Activated CD4-positive, alpha-beta memory T cell treated with anti-CD3 and anti-CD28 coated beads, Interleukin-2, amount 10 ng/mL, durations not matched to agents 7 days and 5 days (primary cell): ENCODE measurements around the gene CCND1. TPM values are rescaled to one million over a fixed set of nuclear protein-coding genes. Genes with fewer than 3 reads are reported as not detected.

Source experiments
- CTCF ChIA-PET: fragments of 350-600 bp; sonication (Branson Sonifier 250); formaldehyde crosslinking; loops from one replicate; lab custom pipeline; 2021; ENCODE audit warnings: antibody characterized with exemption, inconsistent platforms; lab: Charles Lee
- POLR2A ChIA-PET: fragments of 350-600 bp; sonication (Branson Sonifier 250); formaldehyde crosslinking; loops from one replicate; lab custom pipeline; 2021; ENCODE audit warnings: antibody characterized with exemption; lab: Charles Lee
- DNase-seq: peaks from one replicate; pipeline ENCODE4 v3.0.0-alpha.2; 2020
- H3K27ac Mint-ChIP-seq: one replicate; pipeline ENCODE4 v1.8.0; 2021; ENCODE audit warnings: mild to moderate bottlenecking, mixed read lengths
- H3K27me3 Mint-ChIP-seq: one replicate; pipeline ENCODE4 v1.8.0; 2021; ENCODE audit warnings: mixed read lengths
- H3K36me3 Mint-ChIP-seq: one replicate; pipeline ENCODE4 v1.8.0; 2021; ENCODE audit warnings: low read depth, mixed read lengths
- H3K4me1 Mint-ChIP-seq: one replicate; pipeline ENCODE4 v1.8.0; 2021; ENCODE audit warnings: mixed read lengths
- H3K4me3 Mint-ChIP-seq: one replicate; pipeline ENCODE4 v1.8.0; 2021; ENCODE audit warnings: mild to moderate bottlenecking, mixed read lengths
- H3K9me3 Mint-ChIP-seq: one replicate; pipeline ENCODE4 v1.8.0; 2021; ENCODE audit warnings: mixed read lengths
- total RNA-seq, 2 experiments: library from RNA; stranded (reverse); gene quantifications; one replicate each; pipeline ENCODE4 v1.2.3, GENCODE V29; 2021

Gene CCND1
- total RNA-seq, 2 experiments from 2014 or later = 0.05 to 0.08 TPM

GRCh38 chr11:69655479-69656428 is 14.8 kb downstream of the CCND1 start:
- DNase-seq = no peak

DNA sequence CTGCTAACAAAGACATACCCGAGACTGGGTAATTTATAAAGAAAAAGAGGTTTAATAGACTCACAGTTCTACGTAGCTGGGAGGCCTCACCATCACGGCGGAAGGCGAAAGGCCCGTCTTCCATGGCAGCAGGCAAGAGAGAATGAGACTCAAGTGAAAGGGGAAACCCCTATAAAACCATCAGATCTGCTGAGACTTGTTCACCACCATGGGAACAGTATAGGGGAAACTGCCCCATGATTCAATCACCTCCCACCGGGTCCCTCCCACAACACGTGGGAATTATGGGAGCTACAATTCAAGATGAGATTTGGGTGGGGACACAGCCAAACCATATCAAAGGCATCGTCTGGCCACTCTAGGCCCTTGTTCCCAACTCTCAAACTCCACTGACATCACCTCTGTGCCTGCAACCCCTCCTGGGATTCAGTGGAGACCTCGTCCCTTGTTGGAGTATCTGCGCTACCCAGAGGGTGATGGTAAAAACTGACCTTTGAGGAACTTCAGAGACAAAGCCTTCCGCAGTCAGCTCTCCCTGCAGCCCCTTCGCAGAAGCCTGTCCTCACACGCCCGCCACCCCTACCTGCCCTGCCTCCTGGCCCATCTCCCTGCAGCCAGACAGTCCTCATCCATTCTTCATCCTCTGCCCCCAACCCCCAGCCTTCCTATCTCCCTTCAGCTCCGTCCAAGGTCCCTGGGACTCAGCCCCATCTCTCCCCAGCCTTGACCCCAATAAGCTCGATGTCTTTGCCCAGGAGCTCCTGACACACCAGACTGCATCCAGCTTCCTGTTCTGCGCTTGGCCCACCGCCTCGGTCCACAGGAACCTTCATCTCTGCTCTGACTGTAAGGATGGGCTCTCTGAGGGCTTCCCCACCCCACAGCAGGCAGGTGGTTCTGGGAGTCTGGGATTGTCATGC is 15.8 kb downstream of the CCND1 start:
- Mint-ChIP-seq H3K4me3 (no peak overlapping the region), H3K9me3 (no peaks in the 10 kb centered on the region), H3K4me1 (no peaks in the 10 kb centered on the region), H3K27ac (no peak overlapping the region), H3K36me3 (no peaks in the 10 kb centered on the region), H3K27me3 (no peaks in the 10 kb centered on the region)
- CTCF ChIA-PET = interaction anchor here (2.4 kb wide), 1 partner anchor 14 kb away, joined by 8 read pairs; no protein-coding TSS in a partner anchor
- DNase-seq = no peak
- POLR2A ChIA-PET = no interaction called here

More at GRCh38 chr11:69655479-69656428, 14.8 kb downstream of the CCND1 start:
- H3K4me1 Mint-ChIP-seq = no peaks in the 10 kb centered on the region
- ChIA-PET POLR2A (interaction anchor here (0.7 kb wide), 1 partner anchor 14 kb away, joined by 3 read pairs; no protein-coding TSS in a partner anchor), CTCF (interaction anchor here (2.4 kb wide), 1 partner anchor 15 kb away, joined by 8 read pairs; no protein-coding TSS in a partner anchor)
- H3K4me3 Mint-ChIP-seq = no peak overlapping the region
- H3K9me3 Mint-ChIP-seq = no peaks in the 10 kb centered on the region
- no peaks in the 10 kb centered on the region for H3K36me3 Mint-ChIP-seq
- no peaks in the 10 kb centered on the region for H3K27me3 Mint-ChIP-seq
- H3K27ac Mint-ChIP-seq = no peak overlapping the region

DNA sequence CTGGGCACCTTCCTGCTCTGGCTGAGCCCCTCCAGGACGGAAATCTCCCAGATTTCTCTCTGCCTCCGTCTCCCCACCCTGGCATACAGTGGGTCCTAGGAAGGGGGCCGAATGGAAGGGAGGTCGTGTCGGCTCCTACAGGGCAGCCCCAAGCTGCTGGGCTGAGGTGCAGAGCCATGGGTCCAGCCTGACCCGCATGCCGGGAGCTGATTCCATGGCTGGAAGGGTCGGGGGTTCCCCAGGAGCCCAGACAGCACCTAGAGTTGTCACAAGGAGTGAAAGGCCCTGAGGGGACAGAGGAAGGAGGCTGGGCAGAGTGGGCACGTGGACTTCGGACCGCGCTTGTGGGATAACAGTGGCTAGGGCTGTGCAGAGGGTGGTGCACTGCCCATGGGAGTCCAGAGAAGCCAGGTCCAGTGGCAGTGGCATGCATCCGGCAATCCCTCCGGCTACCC is 16.5 kb downstream of the CCND1 start:
- CTCF ChIA-PET = interaction anchor here (2.4 kb wide), 1 partner anchor 13 kb away, joined by 8 read pairs; no protein-coding TSS in a partner anchor
- Mint-ChIP-seq H3K27me3 (no peaks in the 10 kb centered on the region), H3K4me1 (no peaks in the 10 kb centered on the region), H3K36me3 (no peaks in the 10 kb centered on the region), H3K9me3 (no peaks in the 10 kb centered on the region), H3K4me3 (no peak overlapping the region), H3K27ac (no peak overlapping the region)
- no peak for DNase-seq
- POLR2A ChIA-PET = no interaction called here

DNA sequence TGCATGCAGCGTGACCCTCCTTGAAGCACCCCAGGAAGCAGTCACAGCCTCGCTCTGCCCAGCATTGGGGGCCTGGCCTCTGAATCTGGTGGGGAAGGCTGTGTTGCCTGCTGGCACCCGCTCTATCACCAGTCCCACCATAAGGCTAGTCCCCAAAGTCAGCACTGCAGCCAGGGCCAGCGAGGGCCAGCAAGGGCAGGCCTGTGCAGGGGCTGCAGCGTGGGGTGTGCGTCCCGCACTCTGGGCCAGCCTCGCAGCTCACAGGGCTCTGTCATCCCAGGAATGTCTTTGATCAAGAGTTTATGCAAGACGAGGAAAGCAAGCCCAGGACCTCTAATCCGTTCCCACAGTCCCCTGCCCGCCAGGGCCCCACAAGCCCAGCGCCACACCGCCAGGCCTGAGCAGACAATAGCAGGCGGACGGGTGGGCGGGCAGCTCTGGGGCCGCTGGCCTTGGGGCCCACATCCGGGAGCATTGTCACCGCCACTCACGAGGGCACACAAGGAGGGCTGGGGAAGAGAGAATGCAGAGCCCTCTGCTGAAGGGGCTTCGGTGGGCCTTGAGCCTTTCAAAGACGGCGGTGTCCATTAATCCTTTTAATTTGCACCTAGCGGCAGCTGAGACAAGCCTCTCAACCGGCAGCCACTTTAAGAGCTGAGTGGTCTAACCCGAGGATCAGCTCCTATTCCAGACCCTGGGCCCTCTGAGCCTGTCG is 17.1 kb downstream of the CCND1 start:
- no peak overlapping the region for H3K27ac Mint-ChIP-seq

DNA sequence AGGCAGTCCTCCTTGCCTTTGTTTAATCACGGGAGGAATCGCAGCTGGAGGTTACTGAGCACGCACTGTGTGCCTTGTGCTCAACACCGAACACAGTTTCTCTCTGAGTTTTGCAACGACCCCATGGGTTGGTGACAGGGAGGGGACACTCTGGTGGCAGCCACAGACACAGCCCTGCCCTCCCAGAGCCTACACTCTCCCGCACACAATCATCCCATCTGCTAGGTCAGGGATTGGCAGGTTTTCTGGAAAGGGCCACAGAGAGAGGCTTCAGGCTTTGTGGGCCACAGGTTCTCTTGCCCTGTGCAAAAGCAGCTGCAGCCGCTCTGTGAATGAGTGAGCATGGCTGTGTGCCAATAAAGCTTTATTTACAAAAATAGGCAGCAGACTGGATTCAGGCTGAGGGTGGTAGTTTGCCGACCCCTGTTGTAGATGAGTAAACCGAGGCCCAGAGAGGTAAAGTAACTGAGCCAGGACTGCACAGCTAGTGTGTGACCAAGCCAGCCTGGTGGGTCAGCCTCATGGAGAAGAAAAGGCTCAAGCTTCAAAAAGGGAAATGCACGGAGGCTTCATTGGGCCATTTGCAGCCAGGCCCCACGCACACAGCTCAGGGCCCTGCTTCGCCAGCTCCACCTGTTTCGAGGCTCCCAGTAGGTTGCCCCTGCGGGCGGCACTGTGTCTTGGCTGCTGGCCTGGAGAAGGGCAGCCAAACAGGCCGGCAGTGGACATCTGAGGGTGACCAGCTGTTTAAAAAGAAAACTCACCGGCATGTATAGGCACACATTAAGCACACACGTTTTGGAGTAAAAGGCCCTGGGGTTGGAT is 17.9 kb downstream of the CCND1 start:
- CTCF ChIA-PET = interaction anchor here (0.7 kb wide), 1 partner anchor 10 kb away, joined by 4 read pairs; no protein-coding TSS in a partner anchor
- Mint-ChIP-seq H3K36me3 (no peaks in the 10 kb centered on the region), H3K4me1 (no peaks in the 10 kb centered on the region)

More for the DNA sequence above, 17.1 kb downstream of the CCND1 start:
- no peaks in the 10 kb centered on the region for H3K9me3 Mint-ChIP-seq
- CTCF ChIA-PET = no interaction called here
- POLR2A ChIA-PET = no interaction called here
- DNase-seq = no peak
- no peaks in the 10 kb centered on the region for H3K4me1 Mint-ChIP-seq
- no peak overlapping the region for H3K4me3 Mint-ChIP-seq
- H3K36me3 Mint-ChIP-seq = no peaks in the 10 kb centered on the region
- no peaks in the 10 kb centered on the region for H3K27me3 Mint-ChIP-seq

GRCh38 chr11:69659591-69659990 is 18.6 kb downstream of the CCND1 start:
- Mint-ChIP-seq H3K27ac (no peak overlapping the region), H3K4me3 (no peak overlapping the region), H3K4me1 (no peaks in the 10 kb centered on the region), H3K9me3 (no peaks in the 10 kb centered on the region), H3K27me3 (no peaks in the 10 kb centered on the region), H3K36me3 (peaks cover 3% of the 10 kb centered on the region)
- CTCF ChIA-PET = interaction anchor here (1.1 kb wide), 1 partner anchor 11 kb away, joined by 4 read pairs; no protein-coding TSS in a partner anchor
- POLR2A ChIA-PET = no interaction called here
- no peak for DNase-seq

More for the DNA sequence above, 17.9 kb downstream of the CCND1 start:
- Mint-ChIP-seq H3K27ac (no peak overlapping the region), H3K27me3 (no peaks in the 10 kb centered on the region), H3K4me3 (no peak overlapping the region), H3K9me3 (no peaks in the 10 kb centered on the region)
- POLR2A ChIA-PET = no interaction called here
- DNase-seq = no peak

DNA sequence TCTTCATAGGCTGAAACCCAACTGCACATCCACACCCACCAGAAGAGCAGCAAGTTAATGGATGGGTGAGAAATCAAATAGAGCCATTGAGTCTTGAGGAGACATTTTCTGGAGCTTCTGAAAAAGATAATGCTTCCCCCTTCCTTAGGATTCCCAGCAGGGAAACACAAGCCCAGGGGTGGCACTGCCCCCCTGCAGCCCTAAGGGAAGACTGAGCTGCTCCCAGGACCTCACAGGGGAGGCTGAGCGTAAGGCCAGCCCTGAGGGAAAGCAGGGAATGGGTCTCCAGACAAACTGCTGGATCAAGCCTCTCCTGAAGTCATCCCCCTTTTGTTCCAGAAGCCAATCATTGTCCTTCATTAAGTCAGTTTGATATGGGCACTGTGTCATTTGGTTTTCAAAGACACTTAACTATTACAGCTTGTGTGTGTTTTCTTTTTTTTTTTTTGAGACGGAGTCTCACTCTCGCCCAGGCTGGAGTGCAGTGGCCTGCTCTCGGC is 19.1 kb downstream of the CCND1 start:
- no peaks in the 10 kb centered on the region for H3K4me1 Mint-ChIP-seq
- DNase-seq = no peak
- POLR2A ChIA-PET = interaction anchor here (0.9 kb wide), 1 partner anchor 11 kb away, joined by 3 read pairs; no protein-coding TSS in a partner anchor
- H3K27me3 Mint-ChIP-seq = no peaks in the 10 kb centered on the region
- H3K36me3 Mint-ChIP-seq = peaks cover 3% of the 10 kb centered on the region
- CTCF ChIA-PET = interaction anchor here (0.7 to 1.1 kb wide), 2 partner anchors 11 to 21 kb away, joined by 3 to 4 read pairs; no protein-coding TSS in a partner anchor
- H3K4me3 Mint-ChIP-seq = no peak overlapping the region
- no peak overlapping the region for H3K27ac Mint-ChIP-seq
- no peaks in the 10 kb centered on the region for H3K9me3 Mint-ChIP-seq

- ChIA-PET POLR2A (interaction anchor here (1.4 kb wide), 1 partner anchor 13 kb away, joined by 4 read pairs; the partner anchor contains the start of gene LTO1), CTCF (interaction anchor here (1.0 to 1.8 kb wide), 2 partner anchors 9 to 25 kb away, joined by 5 read pairs; no protein-coding TSS in a partner anchor)
- H3K27me3 Mint-ChIP-seq = no peaks in the 10 kb centered on the region
- no peak overlapping the region for H3K4me3 Mint-ChIP-seq
- DNase-seq = no peak
- peaks cover 3% of the 10 kb centered on the region for H3K36me3 Mint-ChIP-seq
- no peaks in the 10 kb centered on the region for H3K9me3 Mint-ChIP-seq
- no peak overlapping the region for H3K27ac Mint-ChIP-seq
- H3K4me1 Mint-ChIP-seq = no peaks in the 10 kb centered on the region
Measured at GRCh38 chr11:69661413-69661715, 20.4 kb downstream of the CCND1 start.

GRCh38 chr11:69662021-69662698 is 21.2 kb downstream of the CCND1 start:
- CTCF ChIA-PET = interaction anchor here (1.0 to 1.8 kb wide), 3 partner anchors 8 to 369 kb away, joined by 3 to 5 read pairs (median 5); no protein-coding TSS in a partner anchor
- peaks cover 3% of the 10 kb centered on the region for H3K36me3 Mint-ChIP-seq
- DNase-seq = no peak
- no peak overlapping the region for H3K27ac Mint-ChIP-seq
- no peaks in the 10 kb centered on the region for H3K4me1 Mint-ChIP-seq
- H3K4me3 Mint-ChIP-seq = no peak overlapping the region
- POLR2A ChIA-PET = interaction anchor here (1.4 kb wide), 1 partner anchor 12 kb away, joined by 4 read pairs; the partner anchor contains the start of gene LTO1
- no peaks in the 10 kb centered on the region for H3K27me3 Mint-ChIP-seq
- H3K9me3 Mint-ChIP-seq = no peaks in the 10 kb centered on the region

GRCh38 chr11:69662806-69663205 is 21.9 kb downstream of the CCND1 start:
- no peak overlapping the region for H3K27ac Mint-ChIP-seq
- H3K36me3 Mint-ChIP-seq = peaks cover 3% of the 10 kb centered on the region
- H3K9me3 Mint-ChIP-seq = no peaks in the 10 kb centered on the region
- no peak overlapping the region for H3K4me3 Mint-ChIP-seq
- CTCF ChIA-PET = interaction anchor here (1.8 kb wide), 1 partner anchor 8 kb away, joined by 5 read pairs; no protein-coding TSS in a partner anchor
- DNase-seq = no peak
- POLR2A ChIA-PET = no interaction called here
- no peaks in the 10 kb centered on the region for H3K27me3 Mint-ChIP-seq
- no peaks in the 10 kb centered on the region for H3K4me1 Mint-ChIP-seq

DNA sequence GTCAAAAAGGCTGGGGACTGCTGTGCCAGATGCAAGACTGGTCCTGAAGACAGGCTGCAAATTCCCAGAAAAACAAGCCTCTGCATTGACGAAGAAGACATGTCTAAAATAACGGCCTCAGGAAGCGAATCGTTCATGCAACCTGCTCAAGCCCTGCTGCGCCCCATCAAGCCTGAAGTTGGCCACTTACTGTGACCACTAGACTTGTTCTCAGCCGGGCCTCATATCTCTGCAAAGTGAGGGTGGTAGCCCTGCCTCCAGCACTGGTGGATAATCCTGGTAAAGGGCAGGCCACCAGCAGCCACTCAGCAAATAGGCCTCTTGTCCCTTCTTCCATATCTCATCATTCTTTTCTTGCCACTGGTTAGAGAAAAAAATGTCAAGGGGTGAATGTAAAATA is 22.4 kb downstream of the CCND1 start:
- DNase-seq = no peak
- peaks cover 3% of the 10 kb centered on the region for H3K36me3 Mint-ChIP-seq
- no peaks in the 10 kb centered on the region for H3K27me3 Mint-ChIP-seq
- POLR2A ChIA-PET = no interaction called here
- CTCF ChIA-PET = no interaction called here
- H3K27ac Mint-ChIP-seq = no peak overlapping the region
- no peaks in the 10 kb centered on the region for H3K4me1 Mint-ChIP-seq
- no peak overlapping the region for H3K4me3 Mint-ChIP-seq
- H3K9me3 Mint-ChIP-seq = no peaks in the 10 kb centered on the region
